ENCODE results near the gene FXYD2. TPM values are rescaled to one million over a fixed set of nuclear protein-coding genes. Genes with fewer than 3 reads are reported as not detected.

Gene FXYD2
- total RNA-seq, 2 experiments from 2014 or later, result 0.91 to 1.1 TPM

DNA sequence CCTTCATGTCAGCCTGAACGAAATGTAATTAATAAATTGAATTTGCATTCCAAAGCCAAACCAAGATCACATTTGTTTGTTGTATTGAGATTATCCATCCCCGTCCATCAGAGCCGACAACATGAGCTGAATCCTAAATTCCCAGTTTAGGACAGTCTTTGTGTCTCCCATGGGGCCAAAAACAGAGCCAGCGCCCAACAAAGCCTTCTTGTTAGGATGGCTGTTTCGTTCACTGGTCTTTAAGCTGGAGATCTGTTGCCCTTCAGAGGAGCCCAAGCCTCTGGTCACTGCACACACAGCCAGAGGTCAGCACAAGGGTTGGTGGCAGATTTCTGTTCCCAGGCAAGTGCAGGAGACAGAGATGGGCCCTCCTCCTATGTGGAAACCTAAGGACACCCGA, 53.3 kb downstream of the FXYD2 start:
- POLR2A ChIA-PET, result no interaction called here
- Mint-ChIP-seq H3K9me3 (ENCODE audit: low read depth) (no peaks in the 10 kb centered on the region), H3K27ac (no peak overlapping the region)

DNA sequence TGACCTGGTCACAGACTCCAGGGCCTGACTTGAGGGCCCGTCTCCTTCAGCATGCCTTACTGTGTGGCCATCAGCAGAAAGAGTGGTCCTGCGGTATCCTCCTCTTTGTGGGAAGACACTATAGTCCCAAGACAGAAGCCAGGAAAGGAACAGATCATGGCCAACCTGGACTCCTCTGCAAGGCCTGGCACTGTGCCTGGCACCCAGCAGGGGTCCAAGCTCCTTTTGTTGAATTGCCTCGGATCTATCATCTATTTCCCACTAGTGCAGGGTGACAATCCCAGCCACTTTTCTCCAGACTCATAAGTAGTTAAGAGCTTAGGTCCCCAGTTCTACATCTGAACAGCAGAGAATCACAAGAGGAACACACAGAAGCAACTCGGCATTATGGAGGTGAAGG, 54.5 kb downstream of the FXYD2 start:
- POLR2A ChIA-PET, result no interaction called here
- CTCF ChIA-PET, result no interaction called here
- no peaks in the 10 kb centered on the region for H3K36me3 Mint-ChIP-seq (ENCODE audit: low read depth)
- ATAC-seq (no peak), DNase-seq (no peak)
- H3K27me3 Mint-ChIP-seq, result no peaks in the 10 kb centered on the region
- H3K4me3 Mint-ChIP-seq, result no peak overlapping the region
- no peak overlapping the region for H3K27ac Mint-ChIP-seq
- intact Hi-C loops (cut with DNase I, micrococcal nuclease), result no loop called here
- H3K9me3 Mint-ChIP-seq (ENCODE audit: low read depth), result no peaks in the 10 kb centered on the region
- no peaks in the 10 kb centered on the region for H3K4me1 Mint-ChIP-seq

More for the DNA sequence above, 53.3 kb downstream of the FXYD2 start:
- H3K36me3 Mint-ChIP-seq (ENCODE audit: low read depth), result no peaks in the 10 kb centered on the region
- CTCF ChIA-PET, result interaction anchor here (0.8 kb wide), 1 partner anchor 401 kb away, joined by 4 read pairs; no protein-coding TSS in a partner anchor
- DNase-seq, result no peak
- intact Hi-C loops (cut with DNase I, micrococcal nuclease), result no loop called here
- no peak overlapping the region for H3K4me3 Mint-ChIP-seq
- H3K27me3 Mint-ChIP-seq, result peaks cover 2% of the 10 kb centered on the region
- no peak for ATAC-seq
- H3K4me1 Mint-ChIP-seq, result no peaks in the 10 kb centered on the region

Other genes with a start within 250 kb of the FXYD2 start
- gene DSCAML1, start 27.5 kb downstream of the FXYD2 start, total RNA-seq, result under 1 TPM; 0.05 to 0.67 TPM
- gene FXYD6, start 51.9 kb upstream of the FXYD2 start, total RNA-seq, result under 1 TPM; 0.46 to 0.47 TPM
- 1 to 10 TPM; 1.7 TPM for gene TMPRSS13, start 104.7 kb upstream of the FXYD2 start, total RNA-seq
- 10 to 100 TPM; 57.1 to 79.4 TPM for gene IL10RA, start 161.7 kb upstream of the FXYD2 start, total RNA-seq